Thyroid gland (tissue), 4 donors: ENCODE results near the gene SLCO1B1.

ENCODE experiments used
- CTCF ChIP-seq, 6 experiments: fragments of 200-600 bp in 3 of 6; fragments of 450-650 bp in 3 of 6; sonication (generic) in 3 of 6; IDR thresholded peaks; one replicate each; pipeline ENCODE4 v1.5.1; 2016 to 2019; ENCODE audit warnings: antibody characterized with exemption in 6 of 6, mild to moderate bottlenecking in 2 of 6, inconsistent platforms in 1 of 6, moderate library complexity in 1 of 6
- POLR2A ChIP-seq, 2 donors: fragments of 450-650 bp; IDR thresholded peaks; one replicate each; pipeline ENCODE4 v1.6.1; 2017; ENCODE audit warnings: antibody characterized with exemption in 2 of 2, mild to moderate bottlenecking in 2 of 2, moderate library complexity in 1 of 2

GRCh38 chr12:21129351-21129750, 1.6 kb upstream of the SLCO1B1 start:
- TF ChIP-seq CTCF (IDR thresholded peaks at IDR 0.05) = no peak
- TF ChIP-seq POLR2A (IDR thresholded peaks at IDR 0.05) = no peak
